GM12891 (cell line): ENCODE measurements around the gene CATSPER1.
A peak's percentile ranks its signal among the peaks of the same experiment; 100 is the strongest.

Experiments
- DNase-seq: peaks from one replicate; pipeline ENCODE4 v3.0.0; 2011; ENCODE audit warnings: low spot score; ENCODE audit not compliant: insufficient read length
- FAIRE-seq: peaks from 2 replicates; lab custom pipeline; 2011; peaks lifted over from hg19 to GRCh38; lab: Jason Lieb, UNC
- PAX5 ChIP-seq: IDR thresholded peaks from 2 replicates; pipeline ENCODE4 v1.6.1; 2011; ENCODE audit warnings: low read length, moderate library complexity, mild to moderate bottlenecking; ENCODE audit not compliant: insufficient read depth, severe bottlenecking
- POLR2A ChIP-seq: IDR thresholded peaks from 2 replicates; pipeline ENCODE4 v1.6.1; 2011; ENCODE audit warnings: low read depth, low read length, control low read depth
- POLR2AphosphoS5 ChIP-seq: IDR thresholded peaks from 2 replicates; pipeline ENCODE4 v1.6.1; 2011; ENCODE audit warnings: low read depth, low read length, control low read depth
- POU2F2 ChIP-seq: IDR thresholded peaks from 2 replicates; pipeline ENCODE4 v1.6.1; 2011; ENCODE audit warnings: low read depth, mild to moderate bottlenecking, control low read depth, low read length, moderate library complexity
- SPI1 ChIP-seq: IDR thresholded peaks from 2 replicates; pipeline ENCODE4 v1.6.1; 2011; ENCODE audit warnings: low read depth, low read length, control low read depth
- TAF1 ChIP-seq: IDR thresholded peaks from 2 replicates; pipeline ENCODE4 v1.6.1; 2011; ENCODE audit warnings: low read depth, low read length, control low read depth

The CATSPER1 gene

GRCh38 chr11:66006134-66006890 is 20.0 kb downstream of the CATSPER1 start:
- no peak for FAIRE-seq
- TF ChIP-seq TAF1 (no peak), POLR2AphosphoS5 (peak; percentile 15; the same call in 1 of the 2 replicates), POU2F2 (no peak), PAX5 (no peak), SPI1 (no peak), POLR2A (no peak)

GRCh38 chr11:66004186-66004585 is 22.1 kb downstream of the CATSPER1 start:
- TF ChIP-seq SPI1 (no peak), PAX5 (no peak), POU2F2 (no peak), POLR2A (no peak; the same call in 1 of the 2 replicates), POLR2AphosphoS5 (no peak), TAF1 (no peak)
- DNase-seq (no peak), FAIRE-seq (no peak)

More at GRCh38 chr11:66006134-66006890, 20.0 kb downstream of the CATSPER1 start:
- DNase-seq, result no peak

GRCh38 chr11:66003291-66003690 is 23.0 kb downstream of the CATSPER1 start:
- FAIRE-seq, result no peak
- no peak for DNase-seq
- no peak for TF ChIP-seq SPI1
- no peak for TF ChIP-seq PAX5
- no peak for TF ChIP-seq TAF1
- no peak for TF ChIP-seq POLR2AphosphoS5
- TF ChIP-seq POLR2A, result no peak
- no peak for TF ChIP-seq POU2F2

- FAIRE-seq, result peak; percentile 85
- no peak for TF ChIP-seq PAX5
- TF ChIP-seq POLR2AphosphoS5, result no peak
- no peak for TF ChIP-seq POU2F2
- TF ChIP-seq SPI1, result no peak
- TF ChIP-seq TAF1, result no peak
- TF ChIP-seq POLR2A, result no peak; the same call in 1 of the 2 replicates
- DNase-seq, result peak; percentile 67
Observed at GRCh38 chr11:66002648-66003225, 23.5 kb downstream of the CATSPER1 start.

- peak; percentile 90 for FAIRE-seq
- peak; percentile 94 for TF ChIP-seq POLR2A
- peak; percentile 91 for TF ChIP-seq TAF1
- peak; percentile 93 for TF ChIP-seq POLR2AphosphoS5
- TF ChIP-seq PAX5, result peak; percentile 31
- peak; percentile 70; the same call in 1 of the 2 replicates for TF ChIP-seq POU2F2
- TF ChIP-seq SPI1, result peak; percentile 59; the same call in 1 of the 2 replicates
Observed at GRCh38 chr11:66001942-66002647, 24.2 kb downstream of the CATSPER1 start, which contains the start of the genes BANF1 and EIF1AD. Gene BANF1 (plus strand): TSS chr11:66002503. CDS start chr11:66003251, 748 bp downstream. Gene EIF1AD (minus strand): TSS chr11:66002157. CDS start chr11:66000389, 1,768 bp downstream.

GRCh38 chr11:65997286-65997685 is 29.0 kb downstream of the CATSPER1 start:
- FAIRE-seq (no peak), DNase-seq (no peak)
- TF ChIP-seq POLR2A, result no peak
- no peak for TF ChIP-seq POLR2AphosphoS5
- no peak for TF ChIP-seq PAX5
- no peak for TF ChIP-seq POU2F2
- no peak for TF ChIP-seq SPI1
- no peak for TF ChIP-seq TAF1

More at GRCh38 chr11:66001942-66002647, 24.2 kb downstream of the CATSPER1 start, which contains the start of the genes BANF1 and EIF1AD:
- DNase-seq, result peak; percentile 86

GRCh38 chr11:65992056-65992455 is 34.2 kb downstream of the CATSPER1 start:
- no peak for DNase-seq
- TF ChIP-seq TAF1, result no peak
- TF ChIP-seq POLR2AphosphoS5, result no peak
- TF ChIP-seq PAX5, result no peak
- TF ChIP-seq POLR2A, result no peak
- no peak for TF ChIP-seq SPI1
- no peak for TF ChIP-seq POU2F2
- FAIRE-seq, result no peak

GRCh38 chr11:65988791-65989592 is 37.3 kb downstream of the CATSPER1 start:
- DNase-seq, result peak; percentile 85
- TF ChIP-seq TAF1, result no peak
- TF ChIP-seq SPI1, result peak; percentile 52
- FAIRE-seq, result peak; percentile 98

GRCh38 chr11:65987336-65987735 is 38.9 kb downstream of the CATSPER1 start:
- FAIRE-seq (no peak), DNase-seq (no peak)
- TF ChIP-seq POU2F2, result no peak
- no peak for TF ChIP-seq SPI1
- TF ChIP-seq TAF1, result no peak
- no peak for TF ChIP-seq PAX5
- TF ChIP-seq POLR2AphosphoS5, result no peak
- TF ChIP-seq POLR2A, result no peak
